GM12891 (cell line): ENCODE measurements around the gene LCN15.

Source experiments
- PAX5 ChIP-seq: IDR thresholded peaks from 2 replicates; pipeline ENCODE4 v1.6.1; 2011; ENCODE audit warnings: low read length, moderate library complexity, mild to moderate bottlenecking; ENCODE audit not compliant: insufficient read depth, severe bottlenecking
- POLR2A ChIP-seq: IDR thresholded peaks from 2 replicates; pipeline ENCODE4 v1.6.1; 2011; ENCODE audit warnings: low read depth, low read length, control low read depth
- POLR2AphosphoS5 ChIP-seq: IDR thresholded peaks from 2 replicates; pipeline ENCODE4 v1.6.1; 2011; ENCODE audit warnings: low read depth, low read length, control low read depth
- POU2F2 ChIP-seq: IDR thresholded peaks from 2 replicates; pipeline ENCODE4 v1.6.1; 2011; ENCODE audit warnings: low read depth, mild to moderate bottlenecking, control low read depth, low read length, moderate library complexity
- SPI1 ChIP-seq: IDR thresholded peaks from 2 replicates; pipeline ENCODE4 v1.6.1; 2011; ENCODE audit warnings: low read depth, low read length, control low read depth
- TAF1 ChIP-seq: IDR thresholded peaks from 2 replicates; pipeline ENCODE4 v1.6.1; 2011; ENCODE audit warnings: low read depth, low read length, control low read depth

DNA sequence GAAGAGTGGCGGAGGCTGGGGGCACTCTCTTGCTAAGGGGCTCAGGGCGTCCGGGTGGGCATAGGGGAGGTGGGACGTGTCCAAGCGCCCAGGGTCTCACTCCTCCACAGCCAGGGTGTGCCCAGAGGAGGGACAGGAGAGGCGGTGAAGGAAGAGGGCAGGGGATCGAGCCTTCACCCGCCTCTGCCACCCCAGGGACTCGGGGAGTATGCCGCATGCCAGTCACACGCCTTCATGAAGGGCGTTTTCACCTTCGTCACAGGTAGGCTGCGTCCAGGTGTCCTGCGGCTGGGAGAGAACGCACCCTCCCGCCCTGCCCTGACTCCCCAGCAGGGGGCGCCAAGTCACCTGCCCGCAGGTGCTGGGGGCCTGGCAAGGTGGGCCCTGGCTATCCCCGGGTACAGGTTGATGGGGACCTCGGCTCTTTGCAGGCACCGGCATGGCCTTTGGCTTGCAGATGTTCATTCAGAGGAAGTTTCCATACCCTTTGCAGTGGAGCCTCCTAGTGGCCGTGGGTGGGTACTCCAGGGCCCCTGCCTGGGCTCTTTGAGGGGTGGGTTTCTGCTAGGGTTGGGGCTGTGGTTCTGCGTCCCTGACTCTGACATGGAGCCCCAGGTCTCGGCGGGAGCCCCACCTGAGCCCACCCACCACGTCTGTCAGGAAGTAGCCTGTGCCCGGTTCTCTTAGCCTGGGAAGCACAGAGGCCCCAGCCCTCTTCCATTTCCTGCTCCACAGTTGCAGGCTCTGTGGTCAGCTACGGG is 27.4 kb upstream of the LCN15 start:
- no peak for TF ChIP-seq POLR2A
- TF ChIP-seq POLR2AphosphoS5, result no peak
- TF ChIP-seq PAX5, result no peak
- no peak for TF ChIP-seq TAF1
- no peak for TF ChIP-seq SPI1
- TF ChIP-seq POU2F2, result peak; percentile 32; the same call in 1 of the 2 replicates
